Mesothelial cell of epicardium (in vitro differentiated cells): ENCODE measurements around the gene FAH. TPM values are rescaled to one million over a fixed set of nuclear protein-coding genes. Genes with fewer than 3 reads are reported as not detected.

ENCODE experiments used
- DNase-seq, 2 experiments: peaks; one replicate each; pipeline ENCODE4 v3.0.0; 2021; ENCODE audit warnings: low spot score in 2 of 2; ENCODE audit not compliant: unreplicated experiment in 2 of 2
- H3K27ac Mint-ChIP-seq: 2 replicates; pipeline ENCODE4 v1.8.0; 2021; ENCODE audit warnings: mixed read lengths
- H3K27me3 Mint-ChIP-seq: 2 replicates; pipeline ENCODE4 v1.8.0; 2021; ENCODE audit warnings: low read depth, mixed read lengths
- H3K36me3 Mint-ChIP-seq: 2 replicates; pipeline ENCODE4 v1.8.0; 2021; ENCODE audit warnings: mixed read lengths
- H3K4me1 Mint-ChIP-seq: 2 replicates; pipeline ENCODE4 v1.8.0; 2021; ENCODE audit warnings: mixed read lengths
- H3K4me3 Mint-ChIP-seq: 2 replicates; pipeline ENCODE4 v1.8.0; 2021; ENCODE audit warnings: mild to moderate bottlenecking, moderate library complexity, mixed read lengths
- H3K9me3 Mint-ChIP-seq: 2 replicates; pipeline ENCODE4 v1.8.0; 2021; ENCODE audit warnings: mixed read lengths
- CTCF ChIP-seq: fragments of 200-600 bp; sonication (generic); IDR thresholded peaks from one replicate; pipeline ENCODE4 v1.5.0; 2021; ENCODE audit warnings: antibody characterized with exemption; ENCODE audit not compliant: unreplicated experiment
- total RNA-seq: library from RNA; stranded (reverse); gene quantifications from 3 replicates; pipeline ENCODE4 v1.2.1, GENCODE V29; 2021

Gene FAH
- total RNA-seq, 1 donor from 2014 or later: 39.7 TPM

GRCh38 chr15:80167936-80168335 lies 15.1 kb downstream of the FAH start:
- Mint-ChIP-seq H3K27ac (no peak overlapping the region), H3K27me3 (no peaks in the 10 kb centered on the region), H3K36me3 (peaks cover 35% of the 10 kb centered on the region), H3K9me3 (no peaks in the 10 kb centered on the region), H3K4me1 (no peaks in the 10 kb centered on the region), H3K4me3 (no peak overlapping the region)
- TF ChIP-seq CTCF: no peak
- no peak for DNase-seq

GRCh38 chr15:80168421-80168820 lies 15.6 kb downstream of the FAH start:
- no peak for TF ChIP-seq CTCF
- H3K9me3 Mint-ChIP-seq: no peaks in the 10 kb centered on the region
- H3K27ac Mint-ChIP-seq: no peak overlapping the region
- H3K27me3 Mint-ChIP-seq: no peaks in the 10 kb centered on the region
- H3K36me3 Mint-ChIP-seq: peaks cover 35% of the 10 kb centered on the region
- no peak overlapping the region for H3K4me3 Mint-ChIP-seq
- H3K4me1 Mint-ChIP-seq: no peaks in the 10 kb centered on the region
- DNase-seq: no peak

GRCh38 chr15:80169768-80170357 lies 17.1 kb downstream of the FAH start:
- Mint-ChIP-seq H3K4me1 (no peaks in the 10 kb centered on the region), H3K27me3 (no peaks in the 10 kb centered on the region), H3K9me3 (no peaks in the 10 kb centered on the region), H3K36me3 (peaks cover 29% of the 10 kb centered on the region), H3K4me3 (no peak overlapping the region), H3K27ac (no peak overlapping the region)
- no peak for TF ChIP-seq CTCF
- DNase-seq: no peak

- no peak overlapping the region for H3K27ac Mint-ChIP-seq
- H3K4me1 Mint-ChIP-seq: no peaks in the 10 kb centered on the region
- no peaks in the 10 kb centered on the region for H3K27me3 Mint-ChIP-seq
- DNase-seq: no peak
- peaks cover 33% of the 10 kb centered on the region for H3K36me3 Mint-ChIP-seq
- H3K9me3 Mint-ChIP-seq: no peaks in the 10 kb centered on the region
- no peak for TF ChIP-seq CTCF
- no peak overlapping the region for H3K4me3 Mint-ChIP-seq
Measured at GRCh38 chr15:80170596-80170995, 17.8 kb downstream of the FAH start.

- Mint-ChIP-seq H3K27ac (no peak overlapping the region), H3K9me3 (no peaks in the 10 kb centered on the region), H3K36me3 (peaks cover 40% of the 10 kb centered on the region), H3K4me3 (no peak overlapping the region), H3K27me3 (no peaks in the 10 kb centered on the region), H3K4me1 (no peaks in the 10 kb centered on the region)
- no peak for DNase-seq
- TF ChIP-seq CTCF: no peak
Measured at GRCh38 chr15:80171787-80172186, 19.0 kb downstream of the FAH start.

- TF ChIP-seq CTCF: no peak
- H3K4me1 Mint-ChIP-seq: no peaks in the 10 kb centered on the region
- DNase-seq: no peak
- no peak overlapping the region for H3K27ac Mint-ChIP-seq
- H3K9me3 Mint-ChIP-seq: no peaks in the 10 kb centered on the region
- no peak overlapping the region for H3K4me3 Mint-ChIP-seq
- H3K36me3 Mint-ChIP-seq: peaks cover 40% of the 10 kb centered on the region
- H3K27me3 Mint-ChIP-seq: no peaks in the 10 kb centered on the region
Measured at GRCh38 chr15:80172401-80172800, 19.6 kb downstream of the FAH start.
